Mucosa of descending colon (tissue), 3 donors: ENCODE results near the gene SAMD9. TPM values are rescaled to one million over a fixed set of nuclear protein-coding genes. Genes with fewer than 3 reads are reported as not detected.
A peak's percentile ranks its signal among the peaks of the same experiment; 100 is the strongest.

Source experiments
- ATAC-seq: fragments of 200-7000 bp; cut with Tn5 transposase; one replicate; pipeline ENCODE4 v1.9.1; 2020; ENCODE audit warnings: mild to moderate bottlenecking, moderate library complexity
- DNase-seq, 3 donors: peaks; one replicate each; pipeline ENCODE4 v3.0.0-alpha.2; 2020
- H3K36me3 ChIP-seq: fragments of 200-600 bp; one replicate; pipeline ENCODE4 v1.8.0; 2021; ENCODE audit warnings: low read depth, mild to moderate bottlenecking
- H3K4me1 ChIP-seq: fragments of 200-600 bp; one replicate; pipeline ENCODE4 v1.8.0; 2021; ENCODE audit warnings: low read depth, mild to moderate bottlenecking
- H3K4me3 ChIP-seq: fragments of 200-600 bp; one replicate; pipeline ENCODE4 v1.8.0; 2021; ENCODE audit warnings: mild to moderate bottlenecking
- H3K9me3 ChIP-seq: fragments of 200-600 bp; one replicate; pipeline ENCODE4 v1.8.0; 2021; ENCODE audit warnings: mild to moderate bottlenecking
- CTCF ChIP-seq: fragments of 200-600 bp; IDR thresholded peaks from one replicate; pipeline ENCODE4 v1.8.0; 2022; ENCODE audit warnings: antibody characterized with exemption, mild to moderate bottlenecking
- intact Hi-C, 2 donors: fragments of 100-400 bp; cut with DNase I in 1 of 2; cut with micrococcal nuclease in 1 of 2; formaldehyde crosslinking; loops; one replicate each; pipeline versions ENCODE4 v1.11.0 to v1.11.1; 2022; cut with DNase I, micrococcal nuclease
- total RNA-seq, 3 donors: library from RNA; stranded (reverse); fragmentation: NEBNext Ultra II Directional in 2 of 3; extraction: Animal tissue kit (Norgen Biotek cat#: 25700) in 2 of 3; gene quantifications; one replicate each; pipeline versions ENCODE4 v1.2.1 to v1.2.4, GENCODE V29; 2021 to 2023
- donor health status: DM: no; HTN: no; CAD: no; lungs with moderate emphysema.
- donor health status: DM: no; HTN: no; CAD: no.
- donor health status: DM: no; HTN: yes; CAD: no.

Gene SAMD9
- total RNA-seq, 3 donors from 2014 or later: 22.6 to 41.8 (median 33.1) TPM

GRCh38 chr7:93119191-93119905, 1.6 kb upstream of the SAMD9 start:
- DNase-seq (peak in 2 of 3 donors; percentile 2 to 19), ATAC-seq (no peak)
- TF ChIP-seq CTCF: no peak
- peaks cover 6% of the 10 kb centered on the region for H3K9me3 ChIP-seq
- H3K36me3 ChIP-seq: no peaks in the 10 kb centered on the region
- intact Hi-C loops: no loop called here
- H3K4me1 ChIP-seq: peaks cover 9% of the 10 kb centered on the region
- H3K4me3 ChIP-seq: no peak overlapping the region

DNA sequence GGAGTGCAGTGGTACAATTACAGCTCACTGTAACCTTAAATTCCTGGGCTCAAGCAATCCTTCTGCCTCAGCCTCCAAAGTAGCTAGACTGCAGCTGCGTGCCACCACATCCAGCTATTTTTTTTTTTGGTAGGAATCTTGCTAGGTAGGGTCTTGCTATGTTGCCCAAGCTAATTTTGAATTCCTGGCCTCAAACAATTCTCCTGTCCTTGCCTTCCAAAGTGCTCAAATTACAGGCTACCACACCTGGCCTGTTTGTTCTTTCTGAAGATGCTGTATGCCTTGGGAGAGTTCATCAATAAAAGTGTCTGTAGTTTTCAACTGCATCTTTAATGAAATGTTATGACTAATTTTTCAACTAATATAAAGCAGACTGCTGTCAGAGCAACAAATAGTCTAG, 452 bp downstream of the SAMD9 start:
- DNase-seq (no peak), ATAC-seq (no peak)
- intact Hi-C loops: no loop called here
- peaks cover 9% of the 10 kb centered on the region for H3K9me3 ChIP-seq
- no peak for TF ChIP-seq CTCF
- no peaks in the 10 kb centered on the region for H3K36me3 ChIP-seq
- H3K4me3 ChIP-seq: peak overlapping the region; percentile 12
- peaks cover 9% of the 10 kb centered on the region for H3K4me1 ChIP-seq

- intact Hi-C loops: no loop called here
- Histone ChIP-seq H3K4me3 (no peak overlapping the region), H3K4me1 (peaks cover 6% of the 10 kb centered on the region), H3K9me3 (peaks cover 8% of the 10 kb centered on the region), H3K36me3 (no peaks in the 10 kb centered on the region)
- peak in 2 of 3 donors; percentile 16 to 31 for DNase-seq
- TF ChIP-seq CTCF: no peak
- peak; percentile 80 for ATAC-seq
Observed at GRCh38 chr7:93115796-93116195, 2.0 kb downstream of the SAMD9 start.

DNA sequence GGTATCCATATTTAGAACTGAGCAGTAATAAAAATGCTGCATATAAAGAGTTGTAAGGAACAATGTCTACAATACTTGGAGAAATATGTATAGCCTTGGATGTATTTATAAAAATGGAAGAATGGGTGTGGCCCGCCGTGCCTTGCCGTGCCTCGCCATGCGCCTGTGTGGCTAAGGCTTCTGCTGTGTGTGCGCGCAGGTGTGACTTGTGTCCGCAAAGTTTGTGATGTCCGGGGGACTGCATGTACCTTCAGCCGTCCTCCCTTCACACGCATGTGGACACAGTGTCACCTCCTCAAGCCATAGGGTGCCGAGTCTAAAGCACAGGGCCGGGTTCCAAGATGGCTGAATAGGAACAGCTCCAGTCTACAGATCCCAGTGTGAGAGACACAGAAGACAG, 9.8 kb downstream of the SAMD9 start:
- peaks cover 4% of the 10 kb centered on the region for H3K36me3 ChIP-seq
- DNase-seq: no peak

DNA sequence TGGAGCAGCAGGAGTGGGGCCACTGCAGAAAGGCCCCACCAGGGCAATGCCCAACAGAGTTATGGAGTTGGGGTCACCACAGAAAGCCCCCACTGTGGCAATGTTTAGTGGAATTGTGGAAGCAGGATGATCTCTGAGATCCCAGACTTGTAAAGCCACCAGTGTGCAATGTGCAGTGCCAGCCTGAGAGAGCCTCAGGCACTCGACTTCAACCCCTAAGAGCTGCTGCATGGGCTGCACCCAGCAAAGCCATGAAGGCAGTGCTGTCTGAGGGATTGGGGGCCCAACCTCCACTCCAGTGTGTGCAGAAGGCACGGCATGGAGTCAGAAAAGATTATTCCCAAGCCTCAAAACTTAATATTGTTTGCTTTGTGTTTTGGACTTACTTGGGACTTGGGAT, 20.4 kb downstream of the SAMD9 start:
- intact Hi-C loops: no loop called here

More for the DNA sequence above, 9.8 kb downstream of the SAMD9 start:
- no peak for ATAC-seq
- H3K4me1 ChIP-seq: no peaks in the 10 kb centered on the region
- TF ChIP-seq CTCF: no peak
- H3K4me3 ChIP-seq: no peak overlapping the region
- intact Hi-C loops: no loop called here
- H3K9me3 ChIP-seq: peaks cover 79% of the 10 kb centered on the region

More for the DNA sequence above, 20.4 kb downstream of the SAMD9 start:
- no peak overlapping the region for H3K4me3 ChIP-seq
- ATAC-seq (no peak), DNase-seq (no peak)
- no peaks in the 10 kb centered on the region for H3K36me3 ChIP-seq
- no peak for TF ChIP-seq CTCF
- H3K4me1 ChIP-seq: no peaks in the 10 kb centered on the region
- peaks cover 36% of the 10 kb centered on the region for H3K9me3 ChIP-seq
